Suprapubic skin (tissue), 3 donors: ENCODE data around the gene GINS1.

Source experiments
- CTCF ChIP-seq, 2 donors: fragments of 200-600 bp in 1 of 2; fragments of 450-650 bp in 1 of 2; sonication (generic) in 1 of 2; IDR thresholded peaks; one replicate each; pipeline ENCODE4 v1.5.1; 2016 to 2019; ENCODE audit warnings: antibody characterized with exemption in 2 of 2, mild to moderate bottlenecking in 1 of 2, moderate library complexity in 1 of 2
- EP300 ChIP-seq: sonication (generic); formaldehyde crosslinking; IDR thresholded peaks from one replicate; pipeline ENCODE4 v1.6.1; 2017; ENCODE audit warnings: antibody characterized with exemption

DNA sequence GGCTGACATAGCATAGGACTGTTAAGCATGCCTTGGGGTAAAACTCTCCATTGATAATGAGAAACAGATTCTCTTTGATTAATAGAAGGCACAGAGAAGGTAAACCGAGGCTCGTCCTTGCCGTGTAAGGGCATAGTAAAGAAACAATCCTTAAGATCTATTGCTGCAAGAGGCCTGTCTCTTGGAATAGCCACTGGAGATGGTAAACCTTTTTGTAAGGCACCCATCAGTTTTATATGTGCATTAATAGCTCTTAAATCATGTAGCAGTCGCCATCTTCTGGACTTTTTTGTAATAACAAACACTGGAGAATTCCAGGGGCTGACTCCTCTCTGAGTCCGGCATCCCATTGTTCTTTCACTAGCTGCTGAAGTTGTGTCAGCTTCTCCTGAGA, 8.4 kb upstream of the GINS1 start:
- TF ChIP-seq CTCF (IDR thresholded peaks at IDR 0.05) (peak; percentile 44 to 46), EP300 (no peak)
